ENCODE data around the gene SLC6A18. TPM values are rescaled to one million over a fixed set of nuclear protein-coding genes. Genes with fewer than 3 reads are reported as not detected.
A peak's percentile ranks its signal among the peaks of the same experiment; 100 is the strongest.

Gene SLC6A18
- total and polyA plus RNA-seq, 12 donors = not detected

DNA sequence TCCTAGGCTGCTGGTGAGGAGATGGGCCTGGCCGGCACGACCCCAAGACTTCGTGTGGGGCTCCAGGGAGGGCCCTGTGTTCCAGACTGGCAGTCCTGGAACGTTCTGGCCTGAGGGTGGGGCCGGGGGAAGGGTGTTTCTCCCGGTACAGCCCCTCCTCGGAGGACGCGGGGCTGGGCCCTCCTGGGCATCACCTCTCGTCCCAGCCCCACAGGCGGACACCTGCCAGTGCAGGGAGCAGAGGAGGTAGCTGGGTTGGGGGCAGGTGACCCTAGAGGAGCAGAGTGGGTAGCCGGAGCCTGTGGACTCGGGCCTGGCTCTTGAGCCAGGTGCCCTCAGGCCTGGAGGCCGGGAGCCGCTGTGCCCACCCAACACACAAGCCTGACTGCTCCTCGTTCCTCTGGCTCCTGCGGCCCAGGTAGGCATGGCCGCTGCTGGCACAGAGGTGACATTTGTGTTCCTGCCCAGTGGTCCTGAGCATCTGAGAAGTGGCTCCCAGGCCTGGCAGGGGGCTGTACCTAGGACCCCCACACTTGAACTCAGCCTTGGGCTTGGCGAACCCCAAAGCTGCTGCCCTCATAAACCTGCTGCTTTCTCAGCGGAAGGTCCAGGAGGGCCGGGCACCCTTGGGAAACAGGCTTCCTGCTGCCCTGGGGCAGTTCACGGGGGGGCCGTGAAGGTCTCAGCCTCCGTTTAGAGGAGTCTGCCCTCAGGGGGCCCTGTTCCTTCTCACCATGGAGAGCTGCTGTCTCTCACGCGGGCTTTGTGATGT is 23.0 kb upstream of the SLC6A18 start:
- no peak for ATAC-seq
- 72 to 76% methylated on average over 26 of the region's 26 CpGs for WGBS, 2 donors
- H3K4me3 ChIP-seq = no peak overlapping the region
- H3K36me3 ChIP-seq = no peaks in the 10 kb centered on the region
- intact Hi-C loops (cut with DNase I) = no loop called here
- TF ChIP-seq, protein P1, sequence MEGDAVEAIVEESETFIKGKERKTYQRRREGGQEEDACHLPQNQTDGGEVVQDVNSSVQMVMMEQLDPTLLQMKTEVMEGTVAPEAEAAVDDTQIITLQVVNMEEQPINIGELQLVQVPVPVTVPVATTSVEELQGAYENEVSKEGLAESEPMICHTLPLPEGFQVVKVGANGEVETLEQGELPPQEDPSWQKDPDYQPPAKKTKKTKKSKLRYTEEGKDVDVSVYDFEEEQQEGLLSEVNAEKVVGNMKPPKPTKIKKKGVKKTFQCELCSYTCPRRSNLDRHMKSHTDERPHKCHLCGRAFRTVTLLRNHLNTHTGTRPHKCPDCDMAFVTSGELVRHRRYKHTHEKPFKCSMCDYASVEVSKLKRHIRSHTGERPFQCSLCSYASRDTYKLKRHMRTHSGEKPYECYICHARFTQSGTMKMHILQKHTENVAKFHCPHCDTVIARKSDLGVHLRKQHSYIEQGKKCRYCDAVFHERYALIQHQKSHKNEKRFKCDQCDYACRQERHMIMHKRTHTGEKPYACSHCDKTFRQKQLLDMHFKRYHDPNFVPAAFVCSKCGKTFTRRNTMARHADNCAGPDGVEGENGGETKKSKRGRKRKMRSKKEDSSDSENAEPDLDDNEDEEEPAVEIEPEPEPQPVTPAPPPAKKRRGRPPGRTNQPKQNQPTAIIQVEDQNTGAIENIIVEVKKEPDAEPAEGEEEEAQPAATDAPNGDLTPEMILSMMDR (IDR thresholded peaks at IDR 0.05) = no peak
- no peaks in the 10 kb centered on the region for H3K9me3 ChIP-seq
- H3K27me3 ChIP-seq = peaks cover 0 to 93% (median 50%) of the 10 kb centered on the region in 7 donors
- H3K4me1 ChIP-seq = no peaks in the 10 kb centered on the region
- DNase-seq = peak in 1 of 2 donors; percentile 7
- H3K27ac ChIP-seq = no peak overlapping the region

DNA sequence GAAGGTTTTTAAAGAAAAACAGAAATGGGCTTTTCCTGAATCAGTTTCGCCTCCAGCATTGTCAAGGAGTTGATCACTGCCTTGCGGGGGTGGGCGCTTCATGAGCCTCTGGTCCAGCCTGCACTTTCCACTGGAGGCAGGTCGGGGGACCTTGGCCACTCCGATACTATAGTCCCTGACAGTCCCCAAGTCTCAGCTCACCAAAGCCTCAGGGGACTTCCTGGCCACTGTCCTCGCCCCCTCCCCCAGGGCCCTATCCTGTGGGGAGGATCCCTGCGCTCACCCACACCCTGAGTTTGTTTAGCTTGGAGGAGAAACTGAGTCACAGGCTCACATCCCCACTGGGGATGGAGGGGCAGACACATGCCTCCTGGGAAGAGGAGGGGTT is 22.4 kb upstream of the SLC6A18 start:
- ATAC-seq (no peak), DNase-seq (no peak)
- intact Hi-C loops (cut with DNase I) = no loop called here

DNA sequence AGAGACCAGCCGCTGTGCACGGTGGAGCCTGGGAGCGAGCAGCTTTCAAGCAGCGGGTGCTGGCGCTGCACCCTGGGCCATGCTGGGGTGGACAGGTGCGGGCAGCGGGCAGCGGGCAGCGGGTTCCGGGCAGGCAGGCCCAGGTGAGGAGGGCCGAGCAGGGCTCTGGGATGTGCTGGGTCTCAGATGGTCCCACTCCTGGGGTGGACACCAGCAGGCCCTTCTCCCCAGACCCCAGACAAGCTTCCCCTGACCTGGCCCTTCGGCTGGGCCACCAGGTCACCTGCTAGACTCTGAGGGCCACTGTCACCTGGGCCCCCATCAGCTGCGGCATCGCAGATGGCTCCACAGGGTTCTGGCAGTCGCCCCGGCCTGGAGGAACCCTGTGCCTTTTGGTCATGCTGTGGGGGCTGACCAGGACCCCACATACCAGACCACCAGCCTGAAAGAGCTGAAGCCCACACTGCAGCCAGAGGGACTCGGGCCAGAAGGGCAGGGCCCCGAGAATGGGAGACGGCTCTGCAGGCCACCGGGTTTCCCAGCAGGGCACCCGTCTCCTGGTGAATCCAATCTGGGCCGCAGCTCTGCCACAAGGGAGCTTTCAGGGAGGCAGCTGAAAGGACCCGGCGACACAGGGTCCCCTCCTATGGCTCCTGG is 21.7 kb upstream of the SLC6A18 start:
- no peaks in the 10 kb centered on the region for H3K36me3 ChIP-seq
- 82 to 87% methylated on average over 24 of the region's 24 CpGs for WGBS, 2 donors
- no peaks in the 10 kb centered on the region for H3K9me3 ChIP-seq
- H3K27me3 ChIP-seq = peaks cover 0 to 95% (median 41%) of the 10 kb centered on the region in 7 donors
- no peaks in the 10 kb centered on the region for H3K4me1 ChIP-seq
- DNase-seq (peak in 1 of 2 donors; percentile 8), ATAC-seq (no peak)
- H3K4me3 ChIP-seq = no peak overlapping the region
- TF ChIP-seq, protein P1 (IDR thresholded peaks at IDR 0.05) = no peak
- no peak overlapping the region for H3K27ac ChIP-seq
- intact Hi-C loops (cut with DNase I) = no loop called here

More for the DNA sequence above, 22.4 kb upstream of the SLC6A18 start:
- H3K9me3 ChIP-seq = no peaks in the 10 kb centered on the region
- no peaks in the 10 kb centered on the region for H3K4me1 ChIP-seq
- peaks cover 0 to 97% (median 48%) of the 10 kb centered on the region in 7 donors for H3K27me3 ChIP-seq
- no peak overlapping the region for H3K4me3 ChIP-seq
- no peak overlapping the region for H3K27ac ChIP-seq
- WGBS, 2 donors = 69 to 76% methylated on average over 7 of the region's 7 CpGs
- TF ChIP-seq, protein P1 (IDR thresholded peaks at IDR 0.05) = no peak
- H3K36me3 ChIP-seq = no peaks in the 10 kb centered on the region

DNA sequence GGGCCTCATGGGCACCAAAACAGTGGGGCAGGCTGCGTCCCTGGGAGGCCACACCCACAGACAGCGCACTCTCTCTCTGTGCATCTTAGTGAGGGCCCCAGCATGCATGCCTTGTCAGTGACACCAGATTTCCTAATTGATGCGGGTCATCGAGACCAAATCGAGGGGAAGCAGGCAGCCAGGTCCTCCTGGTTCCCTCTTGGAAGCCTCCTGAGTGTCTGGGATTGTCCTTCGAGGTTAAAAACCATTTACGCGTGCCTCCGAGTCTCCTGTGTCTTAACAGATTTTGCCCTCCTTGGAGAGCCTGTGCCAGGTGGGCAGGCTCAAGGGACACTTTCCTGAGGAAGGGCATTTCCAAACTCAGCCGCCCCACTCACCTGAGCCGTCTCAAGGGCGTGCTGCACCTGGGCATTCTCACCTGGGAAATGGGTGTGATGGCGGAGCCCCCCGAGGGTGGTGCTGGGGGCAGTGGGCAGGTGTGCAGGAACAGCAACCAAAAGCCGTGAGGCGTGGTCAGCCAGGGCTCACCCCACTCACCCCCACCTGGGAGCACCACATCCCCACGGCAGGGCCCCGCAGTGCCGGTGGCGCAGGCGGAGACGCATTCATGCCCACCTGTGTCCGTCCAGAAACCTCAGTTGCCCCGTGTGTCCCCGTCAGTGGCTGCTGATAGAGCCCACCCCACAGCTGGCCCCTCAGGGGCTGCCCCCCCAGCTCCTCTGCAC is 21.1 kb upstream of the SLC6A18 start:
- Histone ChIP-seq H3K9me3 (no peaks in the 10 kb centered on the region), H3K27ac (no peak overlapping the region), H3K4me3 (no peak overlapping the region), H3K36me3 (no peaks in the 10 kb centered on the region), H3K4me1 (no peaks in the 10 kb centered on the region), H3K27me3 (peaks cover 0 to 94% (median 34%) of the 10 kb centered on the region in 7 donors)
- TF ChIP-seq, protein P1 (IDR thresholded peaks at IDR 0.05) = no peak
- ATAC-seq (no peak), DNase-seq (peak in 1 of 2 donors; percentile 9)
- WGBS, 2 donors = 74 to 77% methylated on average over 25 of the region's 25 CpGs
- intact Hi-C loops (cut with DNase I) = no loop called here

Measured in heart right ventricle (tissue), 16 donors.